Small intestine (tissue), 7 donors: ENCODE results near the gene NADK. TPM values are rescaled to one million over a fixed set of nuclear protein-coding genes. Genes with fewer than 3 reads are reported as not detected.

Source experiments
- DNase-seq, 2 donors: peaks; one replicate each; pipeline versions ENCODE4 v3.0.0 to v3.0.0-alpha.2; 2013
- FAIRE-seq: peaks from 2 replicates; lab custom pipeline; 2012; peaks lifted over from hg19 to GRCh38; lab: Jason Lieb, UNC
- H3K27ac ChIP-seq, 3 donors: one replicate each; pipeline ENCODE4 v1.5.1; 2013; ENCODE audit warnings: low read length in 2 of 3, mild to moderate bottlenecking in 2 of 3, control low read depth in 1 of 3, inconsistent platforms in 1 of 3, low read depth in 1 of 3, moderate library complexity in 1 of 3
- H3K27me3 ChIP-seq, 3 donors: one replicate each; pipeline ENCODE4 v1.6.1; 2013; ENCODE audit warnings: low read length in 3 of 3, inconsistent platforms in 1 of 3; ENCODE audit not compliant: control insufficient read depth in 3 of 3, insufficient read depth in 3 of 3
- H3K36me3 ChIP-seq, 3 donors: one replicate each; pipeline ENCODE4 v1.6.1; 2013; ENCODE audit warnings: low read length in 3 of 3, inconsistent platforms in 1 of 3, low read depth in 1 of 3, mild to moderate bottlenecking in 1 of 3, moderate library complexity in 1 of 3; ENCODE audit not compliant: control insufficient read depth in 3 of 3, insufficient read depth in 2 of 3
- H3K4me1 ChIP-seq, 3 donors: one replicate each; pipeline ENCODE4 v1.6.1; 2013; ENCODE audit warnings: low read length in 2 of 3, inconsistent platforms in 1 of 3, low read depth in 1 of 3, mild to moderate bottlenecking in 1 of 3, moderate library complexity in 1 of 3; ENCODE audit not compliant: control insufficient read depth in 3 of 3, insufficient read depth in 2 of 3
- H3K4me3 ChIP-seq, 3 donors: one replicate each; pipeline ENCODE4 v1.5.1; 2013; ENCODE audit warnings: low read length in 3 of 3, control low read depth in 1 of 3, inconsistent platforms in 1 of 3, low read depth in 1 of 3, mild to moderate bottlenecking in 1 of 3, moderate library complexity in 1 of 3
- H3K9me3 ChIP-seq, 2 donors: one replicate each; pipeline ENCODE4 v1.6.1; 2013; ENCODE audit warnings: low read depth in 1 of 2, low read length in 1 of 2; ENCODE audit not compliant: control insufficient read depth in 2 of 2, insufficient read depth in 1 of 2
- WGBS, 3 donors: extraction: QIAGEN DNeasy Blood & Tissue Kit; methylation state at CpG; one replicate each; pipeline ENCODE4 v1.1.7; 2013; 5-methylcytosine and 5-hydroxymethylcytosine counted together
- polyA plus RNA-seq, 4 donors: library from polyadenylated mRNA; stranded (reverse) in 3 of 4; unstranded in 1 of 4; fragments of 200-250 nt in 3 of 4; fragments of 120-200 nt in 1 of 4; gene quantifications; one replicate each; pipeline versions ENCODE4 v1.2.1 to v1.2.3, GENCODE V29; 2013
- donor health status: healthy with polysubstance abuse.
- donor health status: control.
- donor health status: control.
- donor health status: Bipolar disorder and iron deficiency.
- donor health status: healthy.

Gene NADK
- polyA plus RNA-seq, 4 donors: 56.2 to 84.1 (median 68.9) TPM

GRCh38 chr1:1783320-1783719, 5.0 kb upstream of the NADK start:
- Histone ChIP-seq H3K36me3 (peaks cover 13 to 36% (median 19%) of the 10 kb centered on the region in 3 donors), H3K4me1 (peaks cover 20 to 48% (median 21%) of the 10 kb centered on the region in 3 donors), H3K27me3 (no peaks in the 10 kb centered on the region), H3K27ac (peak overlapping the region; percentile 90 to 98 (median 93)), H3K9me3 (no peaks in the 10 kb centered on the region), H3K4me3 (no peak overlapping the region)
- no peak for FAIRE-seq
- DNase-seq: peak in 1 of 2 donors; percentile 32
- 32 to 69% (median 50%) methylated on average over 8 of the region's 8 CpGs for WGBS, 3 donors

GRCh38 chr1:1782399-1783221, 4.3 kb upstream of the NADK start:
- FAIRE-seq: no peak
- peak overlapping the region in 2 of 3 donors; percentile 24 to 42 for H3K4me3 ChIP-seq
- peak overlapping the region; percentile 90 to 98 (median 93) for H3K27ac ChIP-seq
- H3K9me3 ChIP-seq: no peaks in the 10 kb centered on the region
- peaks cover 20 to 48% (median 21%) of the 10 kb centered on the region in 3 donors for H3K4me1 ChIP-seq
- H3K36me3 ChIP-seq: peaks cover 9 to 28% (median 15%) of the 10 kb centered on the region in 3 donors
- H3K27me3 ChIP-seq: no peaks in the 10 kb centered on the region
- DNase-seq: peak; percentile 83 to 88
- 1 to 9% (median 5%) methylated on average over 36 of the region's 36 CpGs for WGBS, 3 donors

- peak overlapping the region; percentile 88 to 98 (median 93) for H3K27ac ChIP-seq
- H3K27me3 ChIP-seq: no peaks in the 10 kb centered on the region
- peaks cover 9 to 20% (median 9%) of the 10 kb centered on the region in 3 donors for H3K36me3 ChIP-seq
- DNase-seq: peak in 1 of 2 donors; percentile 41
- H3K4me1 ChIP-seq: peaks cover 21 to 56% (median 26%) of the 10 kb centered on the region in 3 donors
- no peak for FAIRE-seq
- H3K9me3 ChIP-seq: no peaks in the 10 kb centered on the region
- no peak overlapping the region for H3K4me3 ChIP-seq
- 36 to 74% (median 66%) methylated on average over 7 of the region's 7 CpGs for WGBS, 3 donors
Observed at GRCh38 chr1:1781526-1781903, 3.2 kb upstream of the NADK start.

- Histone ChIP-seq H3K4me3 (no peak overlapping the region), H3K4me1 (peaks cover 23 to 61% (median 30%) of the 10 kb centered on the region in 3 donors), H3K27me3 (no peaks in the 10 kb centered on the region), H3K9me3 (no peaks in the 10 kb centered on the region), H3K27ac (peak overlapping the region; percentile 88 to 98 (median 93)), H3K36me3 (peaks cover 5 to 19% (median 5%) of the 10 kb centered on the region in 3 donors)
- FAIRE-seq (no peak), DNase-seq (no peak)
- 71 to 81% (median 72%) methylated on average over 7 of the region's 7 CpGs for WGBS, 3 donors
Observed at GRCh38 chr1:1780598-1781525, 2.6 kb upstream of the NADK start.

GRCh38 chr1:1779691-1780597, 1.7 kb upstream of the NADK start:
- 35 to 37% (median 35%) methylated on average over 19 of the region's 19 CpGs for WGBS, 3 donors
- Histone ChIP-seq H3K27me3 (no peaks in the 10 kb centered on the region), H3K36me3 (peaks cover 0 to 12% (median 2%) of the 10 kb centered on the region in 3 donors), H3K4me1 (peaks cover 24 to 68% (median 30%) of the 10 kb centered on the region in 3 donors), H3K27ac (peak overlapping the region; percentile 88 to 98 (median 93)), H3K4me3 (peak overlapping the region in 1 of 3 donors; percentile 42), H3K9me3 (no peaks in the 10 kb centered on the region)
- DNase-seq: peak; percentile 62 to 75
- FAIRE-seq: no peak

GRCh38 chr1:1779320-1779675, 1.0 kb upstream of the NADK start:
- Histone ChIP-seq H3K27me3 (no peaks in the 10 kb centered on the region), H3K4me3 (peak overlapping the region; percentile 42 to 88 (median 49)), H3K27ac (peak overlapping the region; percentile 60 to 98 (median 93)), H3K9me3 (no peaks in the 10 kb centered on the region), H3K4me1 (peaks cover 24 to 68% (median 30%) of the 10 kb centered on the region in 3 donors), H3K36me3 (peaks cover 0 to 8% (median 0%) of the 10 kb centered on the region in 3 donors)
- WGBS, 3 donors: 23 to 47% (median 35%) methylated on average over 11 of the region's 11 CpGs
- FAIRE-seq (no peak), DNase-seq (no peak)

- WGBS, 3 donors: 0 to 2% (median 1%) methylated on average over 25 to 68 of the region's 68 CpGs
- H3K4me3 ChIP-seq: peak overlapping the region; percentile 42 to 88 (median 49)
- no peaks in the 10 kb centered on the region for H3K27me3 ChIP-seq
Observed at GRCh38 chr1:1778663-1779319, 521 bp upstream of the NADK start.

More at GRCh38 chr1:1778663-1779319, 521 bp upstream of the NADK start:
- Histone ChIP-seq H3K27ac (peak overlapping the region; percentile 60 to 98 (median 93)), H3K4me1 (peaks cover 24 to 68% (median 30%) of the 10 kb centered on the region in 3 donors), H3K9me3 (no peaks in the 10 kb centered on the region), H3K36me3 (peaks cover 0 to 7% (median 0%) of the 10 kb centered on the region in 3 donors)
- DNase-seq: peak; percentile 79 to 85
- no peak for FAIRE-seq
